IMR-90 (cell line): ENCODE results near the gene USP32. TPM values are rescaled to one million over a fixed set of nuclear protein-coding genes. Genes with fewer than 3 reads are reported as not detected.

Source experiments
- ATAC-seq: fragments of 200-7000 bp; cut with Tn5 transposase; 2 replicates; pipeline ENCODE4 v1.9.1; 2020; ENCODE audit warnings: low read depth, mild to moderate bottlenecking, moderate library complexity
- BruUV-seq: library from RNA; stranded (reverse); fragments of 400-500 nt; replicated peaks from 2 replicates; lab custom pipeline; 2021; lab: Mats Ljungman, UMichigan
- CTCF ChIA-PET: fragments of 300-600 bp; formaldehyde crosslinking; extraction: SDS; loops from one replicate; lab custom pipeline; 2021; ENCODE audit warnings: antibody characterized with exemption; lab: Yijun Ruan, JAX
- POLR2A ChIA-PET: fragments of 300-600 bp; sonication (Branson Sonifier 250); formaldehyde crosslinking; loops from one replicate; lab custom pipeline; 2022; ENCODE audit warnings: antibody characterized with exemption; ENCODE audit not compliant: unreplicated experiment; lab: Charles Lee
- DNase-seq: peaks from one replicate; pipeline ENCODE4 v3.0.0; 2013
- H2AFZ ChIP-seq: replicated peaks from 2 replicates; pipeline ENCODE3; 2013; ENCODE audit warnings: low read length, mild to moderate bottlenecking; ENCODE audit not compliant: poor library complexity
- H2AK5ac ChIP-seq: 2 replicates; pipeline ENCODE4 v1.6.1; 2013; ENCODE audit warnings: low read depth, low read length, inconsistent platforms
- H2AK9ac ChIP-seq: replicated peaks from 2 replicates; pipeline ENCODE3; 2013; ENCODE audit warnings: mild to moderate bottlenecking, low read depth, low read length, moderate library complexity; ENCODE audit not compliant: poor library complexity
- H2BK120ac ChIP-seq: 2 replicates; pipeline ENCODE4 v1.6.1; 2013; ENCODE audit warnings: low read depth, low read length, inconsistent platforms
- H2BK15ac ChIP-seq: 3 replicates; pipeline ENCODE4 v1.6.1; 2013; ENCODE audit warnings: low read depth, low read length, inconsistent platforms
- H2BK20ac ChIP-seq: 2 replicates; pipeline ENCODE4 v1.6.1; 2013; ENCODE audit warnings: low read depth, mild to moderate bottlenecking, inconsistent platforms, low read length, moderate library complexity
- H2BK5ac ChIP-seq: 2 replicates; pipeline ENCODE4 v1.6.1; 2013; ENCODE audit warnings: mild to moderate bottlenecking, low read depth, low read length, inconsistent platforms; ENCODE audit not compliant: poor library complexity, severe bottlenecking
- H3K14ac ChIP-seq: replicated peaks from 2 replicates; pipeline ENCODE4 v1.6.1; 2013; ENCODE audit warnings: low read depth, low read length, inconsistent platforms
- H3K18ac ChIP-seq: 2 replicates; pipeline ENCODE4 v1.6.1; 2013; ENCODE audit warnings: low read depth, low read length, control low read depth
- H3K23ac ChIP-seq: 2 replicates; pipeline ENCODE4 v1.6.1; 2013; ENCODE audit warnings: low read depth, low read length, inconsistent platforms
- H3K27ac ChIP-seq: 2 replicates; pipeline ENCODE4 v1.5.1; 2013; ENCODE audit warnings: mild to moderate bottlenecking, control low read depth, low read length; ENCODE audit not compliant: insufficient read depth
- H3K27me3 ChIP-seq: 2 replicates; pipeline ENCODE4 v1.6.1; 2013; ENCODE audit warnings: low read length; ENCODE audit not compliant: control insufficient read depth, insufficient read depth
- H3K36me3 ChIP-seq: 2 replicates; pipeline ENCODE4 v1.6.1; 2013; ENCODE audit warnings: low read length, mixed read lengths; ENCODE audit not compliant: control insufficient read depth, insufficient read depth
- H3K4ac ChIP-seq: 2 replicates; pipeline ENCODE4 v1.6.1; 2013; ENCODE audit warnings: low read depth, low read length, inconsistent platforms
- H3K4me1 ChIP-seq: 2 replicates; pipeline ENCODE4 v1.6.1; 2013; ENCODE audit warnings: low read length, mixed read lengths; ENCODE audit not compliant: control insufficient read depth, insufficient read depth
- H3K4me2 ChIP-seq: 2 replicates; pipeline ENCODE4 v1.6.1; 2013; ENCODE audit warnings: low read depth, mild to moderate bottlenecking, control low read depth, low read length, moderate library complexity
- H3K4me3 ChIP-seq: 2 replicates; pipeline ENCODE4 v1.5.1; 2013; ENCODE audit warnings: low read depth, mild to moderate bottlenecking, control low read depth, low read length, moderate library complexity; ENCODE audit not compliant: insufficient read depth
- H3K56ac ChIP-seq: 2 replicates; pipeline ENCODE4 v1.6.1; 2013; ENCODE audit warnings: low read length, inconsistent platforms; ENCODE audit not compliant: insufficient read depth; ENCODE audit errors: extremely low read depth
- H3K79me1 ChIP-seq, 2 experiments: 2 replicates each; pipeline ENCODE4 v1.6.1; 2013; ENCODE audit warnings: low read length in 2 of 2, inconsistent platforms in 1 of 2, low read depth in 1 of 2
- H3K9ac ChIP-seq: 2 replicates; pipeline ENCODE4 v1.6.1; 2013; ENCODE audit warnings: low read depth, low read length, control low read depth
- H3K9me1 ChIP-seq: 2 replicates; pipeline ENCODE4 v1.6.1; 2013; ENCODE audit warnings: low read length, inconsistent platforms; ENCODE audit not compliant: insufficient read depth
- H3K9me3 ChIP-seq: 2 replicates; pipeline ENCODE4 v1.6.1; 2013; ENCODE audit warnings: low read length; ENCODE audit not compliant: control insufficient read depth, insufficient read depth
- H4K20me1 ChIP-seq: 2 replicates; pipeline ENCODE4 v1.6.1; 2013; ENCODE audit warnings: low read length, inconsistent platforms; ENCODE audit not compliant: insufficient read depth
- H4K5ac ChIP-seq: 2 replicates; pipeline ENCODE4 v1.6.1; 2013; ENCODE audit warnings: mild to moderate bottlenecking, low read depth, low read length, control low read depth
- H4K8ac ChIP-seq, 2 experiments: 2 replicates each; pipeline ENCODE4 v1.6.1; 2013; ENCODE audit warnings: low read depth in 2 of 2, low read length in 2 of 2, control low read depth in 1 of 2, inconsistent platforms in 1 of 2
- H4K91ac ChIP-seq: 2 replicates; pipeline ENCODE4 v1.6.1; 2013; ENCODE audit warnings: low read depth, low read length, inconsistent platforms; ENCODE audit not compliant: insufficient read depth
- CEBPB ChIP-seq: IDR thresholded peaks from 2 replicates; pipeline ENCODE4 v1.6.1; 2012; ENCODE audit warnings: low read depth, low read length, improper control_type of control experiment
- CHD1 ChIP-seq: IDR thresholded peaks from 2 replicates; pipeline ENCODE4 v1.6.1; 2012; ENCODE audit warnings: low read depth, low read length, improper control_type of control experiment
- CTCF ChIP-seq: conservative IDR thresholded peaks from 2 replicates; pipeline ENCODE4 v1.5.1; 2012; ENCODE audit warnings: mild to moderate bottlenecking, low read depth, low read length, improper control_type of control experiment
- FOS ChIP-seq: fragments of 150-350 bp; IDR thresholded peaks from 2 replicates; pipeline ENCODE4 v1.6.1; 2016; ENCODE audit warnings: low read depth, low read length
- MAFK ChIP-seq: IDR thresholded peaks from 2 replicates; pipeline ENCODE4 v1.6.1; 2012; ENCODE audit warnings: low read depth, low read length, improper control_type of control experiment
- MXI1 ChIP-seq: IDR thresholded peaks from 2 replicates; pipeline ENCODE4 v1.6.1; 2012; ENCODE audit warnings: low read depth, mild to moderate bottlenecking, low read length, moderate library complexity, borderline replicate concordance
- NFE2L2 ChIP-seq: fragments of 150-350 bp; IDR thresholded peaks from 2 replicates; pipeline ENCODE4 v1.6.1; 2016; ENCODE audit warnings: low read depth, mild to moderate bottlenecking, low read length
- POLR2A ChIP-seq: IDR thresholded peaks from 2 replicates; pipeline ENCODE4 v1.6.1; 2012; ENCODE audit warnings: mild to moderate bottlenecking, low read depth, low read length
- RFX5 ChIP-seq: IDR thresholded peaks from 2 replicates; pipeline ENCODE4 v1.8.0; 2012; ENCODE audit warnings: low read depth, mild to moderate bottlenecking, low read length, moderate library complexity
- SMC3 ChIP-seq: fragments of 150-350 bp; IDR thresholded peaks from 2 replicates; pipeline ENCODE4 v1.6.1; 2016; ENCODE audit warnings: low read depth, mild to moderate bottlenecking, antibody characterized with exemption, low read length, moderate library complexity
- USF2 ChIP-seq: fragments of 150-350 bp; IDR thresholded peaks from 2 replicates; pipeline ENCODE4 v1.6.1; 2017; ENCODE audit warnings: mild to moderate bottlenecking, antibody characterized with exemption, low read length, low read depth
- WGBS, 2 experiments: methylation state at CpG; one replicate each; pipeline versions ENCODE4 v1.1.5 to v1.1.7; 2013; ENCODE audit warnings: missing lambda C conversion rate in 2 of 2; ENCODE audit not compliant: insufficient read length in 1 of 2; ENCODE audit errors: extremely low coverage in 2 of 2; 5-methylcytosine and 5-hydroxymethylcytosine counted together
- dilution Hi-C: fragments of 300-500 bp; cut with HindIII; formaldehyde crosslinking; loops from one replicate; pipeline ENCODE4 v1.14.3; 2018; ENCODE audit warnings: low sequenced_read_pairs; ENCODE audit not compliant: unreplicated experiment
- in situ Hi-C: fragments of 300-500 bp; cut with MboI; formaldehyde crosslinking; loops from 3 replicates; pipeline ENCODE4 v1.14.3; 2019; ENCODE audit warnings: low sequenced_read_pairs, inconsistent platforms, mixed read lengths
- intact Hi-C: fragments of 100-400 bp; cut with micrococcal nuclease; formaldehyde crosslinking; loops from 2 replicates; pipeline ENCODE4 v1.10.0; 2022
- polyA plus RNA-seq, 3 experiments: library from polyadenylated mRNA; depleted of rRNA; stranded (reverse); fragments of >200 nt; gene quantifications; 2 replicates each; pipeline ENCODE4 v1.2.3, GENCODE V29; 2012; ENCODE audit warnings: low replicate concordance in 1 of 3
- total RNA-seq: library from RNA; depleted of rRNA; stranded (reverse); fragments of >200 nt; gene quantifications from 2 replicates; pipeline ENCODE4 v1.2.3, GENCODE V29; 2012

Gene USP32
- total and polyA plus RNA-seq, 2 of the 4 experiments (the other 2 are of a cell fraction): 16.8 to 46.8 TPM

- intact Hi-C loops (no loop called here), in situ Hi-C loops (no loop called here), dilution Hi-C loops (no loop called here)
- Histone ChIP-seq H4K91ac (no peak overlapping the region), H2AFZ (no peak overlapping the region), H2AK9ac (no peak overlapping the region), H2AK5ac (no peak overlapping the region), H3K18ac (no peak overlapping the region), H3K14ac (no peak overlapping the region), H4K20me1 (peaks cover 21% of the 10 kb centered on the region), H3K9ac (no peak overlapping the region), H3K56ac (no peak overlapping the region), H3K9me3 (no peaks in the 10 kb centered on the region), H4K8ac (no peak overlapping the region), H4K5ac (no peak overlapping the region), H3K23ac (no peak overlapping the region), H3K27me3 (no peaks in the 10 kb centered on the region), H2BK20ac (no peak overlapping the region), H2BK15ac (no peak overlapping the region), H3K4me1 (no peaks in the 10 kb centered on the region), H3K4me2 (no peak overlapping the region), H3K36me3 (peaks cover 6% of the 10 kb centered on the region; the same call in 1 of the 2 replicates), H3K79me1 (peaks cover 28 to 69% of the 10 kb centered on the region in 2 experiments), H3K4me3 (no peak overlapping the region), H2BK120ac (no peak overlapping the region), H2BK5ac (no peak overlapping the region), H3K27ac (no peak overlapping the region), H3K4ac (no peak overlapping the region), H3K9me1 (peaks cover 8% of the 10 kb centered on the region; the same call in 1 of the 2 replicates)
- CTCF ChIA-PET: interaction anchor here (0.5 kb wide), 1 partner anchor 10 kb away, joined by 3 read pairs; no protein-coding TSS in a partner anchor
- no peak for ATAC-seq
- no TSS peak for BruUV-seq
- no peak for DNase-seq
- POLR2A ChIA-PET: interaction anchor here (0.6 kb wide), 1 partner anchor 53 kb away, joined by 8 read pairs; no protein-coding TSS in a partner anchor
- TF ChIP-seq USF2 (no peak), MAFK (no peak), MXI1 (no peak), NFE2L2 (no peak), RFX5 (no peak), SMC3 (no peak), CEBPB (no peak), FOS (no peak), CTCF (no peak), POLR2A (no peak), CHD1 (no peak)
- WGBS, 2 experiments: no CpG with 5 or more reads among the region's 3 CpGs
Measured at GRCh38 chr17:60303406-60304099, 88.4 kb downstream of the USP32 start.
